ENCODE results near the gene MYH13. TPM values are rescaled to one million over a fixed set of nuclear protein-coding genes. Genes with fewer than 3 reads are reported as not detected.

MYH13 gene
- total and polyA plus RNA-seq, 10 of the 15 experiments (the other 5 are each of a cell fraction or from before 2014, with no cell fraction given), result 0.01 to 0.04 (median 0.03) TPM; not detected in 4

GRCh38 chr17:10328971-10329923, 43.6 kb downstream of the MYH13 start:
- FAIRE-seq (no peak), ATAC-seq (no peak), DNase-seq (ENCODE audit: low read depth, low spot score) (no peak)
- Histone ChIP-seq H3K79me2 (ENCODE audit: control insufficient read depth, insufficient read depth, low read length) (no peaks in the 10 kb centered on the region), H3K36me3 (ENCODE audit: control insufficient read depth in 2 of 2, insufficient read depth in 2 of 2, low read length in 1 of 2) (no peaks in the 10 kb centered on the region), H3K4me3 (no peak overlapping the region), H3K27me3 (replicated peaks in 1 of 2; ENCODE audit: control insufficient read depth in 2 of 2, insufficient read depth in 2 of 2, low read length in 1 of 2) (peaks cover 0 to 1% of the 10 kb centered on the region in 2 experiments; a peak in 1 of 4 replicates), H4K20me1 (ENCODE audit: control insufficient read depth, insufficient read depth) (no peaks in the 10 kb centered on the region), H3K9me3 (replicated peaks; ENCODE audit: control insufficient read depth, insufficient read depth, low read length) (no peaks in the 10 kb centered on the region), H2AFZ (ENCODE audit: control insufficient read depth, low read depth, low read length) (no peak overlapping the region), H3K4me1 (ENCODE audit: control insufficient read depth, insufficient read depth, low read length) (no peaks in the 10 kb centered on the region), H3K4me2 (ENCODE audit: control insufficient read depth, insufficient read depth) (no peak overlapping the region), H3K9ac (ENCODE audit: control insufficient read depth, insufficient read depth, low read length) (no peak overlapping the region), H3K27ac (ENCODE audit: control insufficient read depth, insufficient read depth) (no peak overlapping the region)
- SMC1A ChIA-PET (ENCODE audit: uncharacterized antibody, unreplicated experiment), result interaction anchor here (0.7 to 2.0 kb wide), 5 partner anchors 10 to 288 kb away, joined by 3 to 7 read pairs (median 4); no protein-coding TSS in a partner anchor
- BruUV-seq (replicated peaks), result no TSS peak
- POLR2A ChIA-PET, result no interaction called here
- CTCF ChIA-PET, result interaction anchor here (0.6 to 10.6 kb wide), 4 partner anchors 25 to 288 kb away, joined by 3 to 137 read pairs (median 4); no protein-coding TSS in a partner anchor
- intact Hi-C loops (cut with micrococcal nuclease; ENCODE audit: unreplicated experiment) (loop anchor here (10.0 kb wide), 1 partner anchor 364 kb away; no protein-coding TSS in a partner anchor), in situ Hi-C loops (cut with MboI) (loop anchor here (5.0 kb wide), 1 partner anchor 288 kb away; no protein-coding TSS in a partner anchor)
- WGBS (ENCODE audit: insufficient coverage, insufficient replicate concordance, low lambda C conversion rate, missing lambda C conversion rate), result 36% methylated on average over 15 of the region's 15 CpGs
- RAD21 ChIA-PET (ENCODE audit: unreplicated experiment), result interaction anchor here (6.0 kb wide), 1 partner anchor 287 kb away, joined by 46 read pairs; no protein-coding TSS in a partner anchor
- no peak for TF ChIP-seq POU2F2 (IDR thresholded peaks at IDR 0.05; ENCODE audit: borderline replicate concordance, low read depth, low read length)
- TF ChIP-seq CBX3 (IDR thresholded peaks at IDR 0.05; ENCODE audit: borderline replicate concordance, low read depth), result no peak
- no peak for TF ChIP-seq IRF4 (IDR thresholded peaks at IDR 0.05; ENCODE audit: low read depth, low read length)
- no peak for TF ChIP-seq ZNF687 (IDR thresholded peaks at IDR 0.05)
- TF ChIP-seq HDAC6 (IDR thresholded peaks at IDR 0.05; ENCODE audit: unreplicated experiment), result no peak
- no peak for TF ChIP-seq MYB (IDR thresholded peaks at IDR 0.05; ENCODE audit: borderline replicate concordance, low read depth, low read length)
- no peak for TF ChIP-seq CUX1 (IDR thresholded peaks at IDR 0.05; ENCODE audit: insufficient replicate concordance, low read depth, low read length)
- TF ChIP-seq BACH1 (IDR thresholded peaks at IDR 0.05; ENCODE audit: borderline replicate concordance), result no peak
- TF ChIP-seq RB1 (IDR thresholded peaks at IDR 0.05; ENCODE audit: borderline replicate concordance), result no peak
- no peak for TF ChIP-seq BHLHE40 (IDR thresholded peaks at IDR 0.05; ENCODE audit: borderline replicate concordance in 1 of 2, low read depth in 2 of 2, low read length in 1 of 2)
- TF ChIP-seq RAD21 (IDR thresholded peaks at IDR 0.05; ENCODE audit: insufficient read depth, low read depth, low read length), result no peak
- no peak for TF ChIP-seq MTA3 (IDR thresholded peaks at IDR 0.05; ENCODE audit: borderline replicate concordance, low read length)
- no peak for TF ChIP-seq TBL1XR1 (IDR thresholded peaks at IDR 0.05; ENCODE audit: low read depth, low read length)

All from GM12878 (cell line).